HG03108 (cell line): ENCODE measurements around the gene KLHL35.

Experiments used
- ATAC-seq: cut with Tn5 transposase; IDR thresholded peaks from one replicate; pipeline ENCODE4 v1.9.1; 2021; ENCODE audit warnings: moderate library complexity; ENCODE audit not compliant: unreplicated experiment

The KLHL35 gene

GRCh38 chr11:75442161-75442885 is 9.3 kb upstream of the KLHL35 start:
- no peak for ATAC-seq

GRCh38 chr11:75441804-75442132 is 8.8 kb upstream of the KLHL35 start:
- ATAC-seq = no peak

GRCh38 chr11:75440960-75441803 is 8.2 kb upstream of the KLHL35 start:
- no peak for ATAC-seq

GRCh38 chr11:75439495-75440120 is 6.6 kb upstream of the KLHL35 start:
- no peak for ATAC-seq

DNA sequence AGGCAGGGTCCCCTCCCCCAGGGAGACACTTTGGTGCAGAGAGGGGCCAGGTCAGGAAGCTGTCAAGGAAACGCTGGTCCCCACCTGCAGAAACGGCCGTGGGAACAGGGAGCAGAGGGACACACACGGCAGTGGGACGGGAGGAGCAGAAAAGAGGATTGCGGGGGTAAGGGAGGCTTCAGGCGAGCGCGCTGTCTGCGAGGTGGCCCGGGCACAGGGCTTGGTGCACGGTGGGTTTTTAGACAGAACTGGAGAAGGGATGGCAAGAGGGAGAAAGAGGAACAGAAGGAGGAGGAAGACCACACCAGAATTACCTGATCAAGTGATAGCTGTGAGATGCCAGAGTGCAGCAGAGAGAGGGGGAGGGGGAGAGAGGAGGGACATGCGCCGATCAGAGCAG is 6.0 kb upstream of the KLHL35 start:
- no peak for ATAC-seq

DNA sequence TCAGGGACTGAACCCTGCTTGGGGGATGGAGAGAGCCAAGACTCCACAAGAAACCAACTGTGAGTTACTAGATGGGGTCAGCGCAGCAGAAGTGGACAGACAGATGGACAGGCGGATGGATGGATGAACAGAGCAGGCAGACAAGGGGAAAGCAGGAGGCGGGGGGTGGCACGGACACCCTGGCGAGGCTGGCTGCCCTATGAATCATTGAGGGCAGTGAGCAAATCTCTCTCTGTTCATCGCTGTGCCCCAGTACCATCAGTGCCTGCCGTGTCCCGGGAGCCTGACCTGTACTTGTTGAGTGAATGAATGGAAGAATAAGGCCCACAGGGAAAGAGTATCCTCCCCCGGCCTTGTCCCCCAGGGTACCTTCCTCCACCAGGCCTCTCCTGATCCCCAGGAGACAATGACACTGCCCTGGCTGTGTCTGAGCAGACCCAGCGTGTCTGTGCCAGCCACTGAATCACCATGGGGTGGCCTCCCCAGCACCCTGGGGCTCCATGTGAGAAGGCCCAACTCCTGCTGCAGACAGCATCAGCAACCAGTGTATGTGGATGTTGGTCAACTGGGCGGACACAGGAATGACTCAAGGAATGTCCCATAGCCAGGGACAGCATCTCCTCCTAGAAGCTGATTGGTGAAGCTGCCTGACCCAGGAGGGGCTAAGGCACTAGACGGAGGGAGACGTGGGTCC is 5.1 kb upstream of the KLHL35 start:
- no peak for ATAC-seq

DNA sequence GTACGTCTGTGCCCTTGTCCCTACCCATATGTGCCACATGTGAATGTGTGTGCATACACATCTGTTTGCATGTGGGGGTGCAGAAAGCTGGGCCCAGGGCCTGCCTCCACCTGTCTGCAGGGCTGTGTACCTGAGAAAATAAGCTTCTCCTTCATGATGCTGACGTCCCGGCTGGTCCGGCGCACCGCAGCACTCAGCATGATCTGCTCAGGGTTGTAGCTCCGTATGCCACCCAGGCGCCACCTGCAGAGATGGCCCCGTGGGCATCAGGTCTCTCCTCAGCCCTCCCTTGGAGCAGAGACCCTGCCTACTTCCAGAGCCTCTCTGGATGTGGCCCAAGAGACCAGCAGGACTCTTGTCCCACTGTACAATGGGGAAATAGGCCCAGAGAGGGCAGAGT is 3.8 kb upstream of the KLHL35 start:
- ATAC-seq = no peak

DNA sequence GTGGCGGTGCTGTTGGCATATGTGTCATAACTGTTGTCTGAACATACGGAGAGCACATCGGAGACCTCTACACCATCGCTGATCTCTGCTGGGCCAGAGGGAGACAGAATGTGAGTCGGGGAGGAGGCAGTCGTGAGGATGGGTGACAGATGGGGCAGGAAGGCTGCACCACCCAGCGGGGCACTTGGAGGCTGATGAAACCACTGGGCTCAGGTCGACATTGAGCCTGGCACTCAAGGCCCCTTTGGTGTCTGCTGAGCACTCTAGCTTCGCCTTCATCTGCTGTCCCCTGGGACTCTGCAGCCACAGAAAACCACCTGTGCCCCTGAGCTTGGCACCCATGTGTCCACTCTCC is 2.5 kb upstream of the KLHL35 start:
- ATAC-seq = no peak

- ATAC-seq = no peak
Observed at GRCh38 chr11:75434886-75435570, 2.0 kb upstream of the KLHL35 start.

DNA sequence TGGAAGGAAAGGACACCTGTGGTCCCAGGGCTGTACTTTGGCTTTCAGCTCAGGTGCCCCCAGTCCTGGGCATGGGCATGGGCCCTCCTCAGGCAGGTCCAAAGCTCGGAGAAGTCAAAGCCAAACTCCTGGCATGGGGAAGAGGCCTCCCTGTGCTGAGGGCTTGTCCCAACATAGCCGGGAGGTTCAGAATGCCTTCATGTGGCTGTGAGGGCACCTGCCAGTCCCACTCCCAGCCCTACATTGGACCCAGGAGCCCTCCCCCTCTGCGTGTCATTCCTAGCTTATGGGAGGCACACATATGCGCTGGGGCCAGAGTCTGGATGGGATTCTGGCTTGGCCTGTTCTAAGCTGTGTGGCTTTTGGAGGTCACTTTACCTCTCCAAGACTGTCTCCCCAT is 1.0 kb upstream of the KLHL35 start:
- ATAC-seq = no peak

DNA sequence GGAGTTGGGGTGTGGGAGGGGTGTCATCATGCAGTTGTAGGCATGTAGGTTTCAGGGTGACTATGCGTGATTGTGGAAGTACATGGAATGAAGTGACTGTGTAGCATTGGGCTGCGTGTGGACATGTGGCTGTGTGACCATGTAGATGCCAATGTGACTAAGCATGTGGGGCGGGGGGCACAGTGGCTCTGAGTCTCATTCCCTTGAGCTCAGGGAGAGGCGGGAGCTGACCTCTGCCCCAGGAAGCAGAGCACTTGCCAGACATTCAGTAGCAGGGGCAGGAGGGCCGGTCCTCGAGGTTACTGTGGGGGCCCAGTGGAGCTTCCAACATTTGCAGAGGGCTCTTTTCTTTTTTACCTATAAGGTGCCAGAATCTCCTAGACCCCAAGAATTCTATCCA is 440 bp upstream of the KLHL35 start:
- ATAC-seq = no peak

DNA sequence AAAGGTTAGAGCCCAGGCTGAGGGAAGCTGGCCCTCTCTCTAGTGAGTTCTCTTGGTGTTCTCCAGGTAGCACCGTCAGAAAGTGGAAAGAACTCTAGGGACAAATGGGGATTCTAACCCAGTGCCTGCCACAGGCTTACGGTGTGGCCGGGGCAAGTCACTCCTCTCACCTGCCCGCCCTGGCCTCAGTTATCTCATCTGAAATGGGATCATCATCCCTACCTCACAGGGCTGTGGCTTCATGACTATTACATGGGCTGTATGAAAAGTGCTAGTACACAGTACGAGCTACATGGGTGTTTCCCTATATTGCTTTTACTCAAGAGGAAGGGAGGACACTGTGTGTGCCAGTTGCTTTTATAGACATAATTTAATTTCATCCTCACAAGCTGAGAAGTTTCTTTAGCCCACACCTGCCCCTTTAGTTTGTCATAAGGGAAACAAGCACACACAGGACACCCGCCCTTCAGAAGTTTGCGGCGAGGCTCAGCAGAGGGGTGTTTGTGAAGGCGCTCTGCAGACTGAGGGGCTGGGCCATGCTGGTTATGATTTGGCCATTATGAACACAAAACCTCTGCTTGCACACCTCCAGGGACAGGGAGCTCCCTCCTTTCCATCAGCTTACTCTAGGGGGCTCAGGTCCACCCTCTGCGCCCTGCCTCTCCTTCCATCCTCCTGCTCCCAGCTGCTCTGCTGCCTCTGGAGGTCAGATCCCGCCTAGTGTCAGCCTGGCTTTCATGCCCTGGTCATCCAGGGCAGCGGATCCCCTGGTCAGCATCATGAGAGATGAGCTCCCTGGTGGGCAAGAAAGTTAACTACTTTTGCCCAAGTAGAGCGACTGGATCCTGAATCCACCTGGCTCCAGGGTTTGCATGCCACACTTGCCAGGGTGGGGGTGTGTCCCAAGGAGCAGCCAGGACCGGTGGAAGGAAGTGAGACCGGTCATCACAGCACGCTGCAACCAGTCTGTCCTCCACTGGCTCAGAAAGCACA is 1.2 kb downstream of the KLHL35 start:
- ATAC-seq = no peak

DNA sequence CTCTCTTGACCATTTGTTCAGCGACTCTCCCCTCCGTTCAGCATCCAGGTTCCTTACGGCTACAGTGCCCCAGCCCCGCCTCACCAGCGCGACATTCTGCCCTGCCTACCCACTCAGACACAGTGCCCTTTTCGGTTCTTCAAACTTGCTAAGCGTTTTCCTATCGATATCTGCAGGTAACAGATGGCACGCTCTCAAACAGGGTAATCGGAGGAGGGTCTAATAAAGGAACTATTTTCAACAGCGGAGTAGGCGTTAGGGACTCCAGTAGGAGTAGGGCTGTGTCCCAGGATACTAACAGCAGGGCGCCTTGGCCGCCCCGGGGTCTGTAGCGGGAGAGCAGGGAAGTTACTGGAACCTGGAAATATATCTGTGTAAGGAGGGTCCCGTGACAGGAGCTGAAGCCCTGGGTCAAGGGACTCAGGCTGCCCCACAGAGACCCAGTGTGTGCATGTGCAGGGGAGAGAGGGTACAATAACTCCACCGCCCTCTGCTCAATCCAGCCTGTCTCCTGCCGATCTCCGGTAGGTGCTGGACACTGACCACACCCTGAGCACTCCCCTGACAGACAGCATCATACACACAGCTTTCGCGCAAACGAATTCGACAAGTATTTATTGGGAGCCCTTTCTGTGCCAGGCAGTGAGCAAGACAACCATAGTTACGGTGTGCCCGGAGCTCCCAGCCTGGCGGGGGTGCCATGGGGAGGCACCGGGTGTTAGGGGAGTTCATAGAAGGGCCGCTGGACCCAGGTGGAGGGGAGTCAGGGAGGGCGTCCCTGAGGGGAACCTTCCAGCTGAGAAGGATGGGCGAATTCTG is 2.1 kb downstream of the KLHL35 start:
- no peak for ATAC-seq

DNA sequence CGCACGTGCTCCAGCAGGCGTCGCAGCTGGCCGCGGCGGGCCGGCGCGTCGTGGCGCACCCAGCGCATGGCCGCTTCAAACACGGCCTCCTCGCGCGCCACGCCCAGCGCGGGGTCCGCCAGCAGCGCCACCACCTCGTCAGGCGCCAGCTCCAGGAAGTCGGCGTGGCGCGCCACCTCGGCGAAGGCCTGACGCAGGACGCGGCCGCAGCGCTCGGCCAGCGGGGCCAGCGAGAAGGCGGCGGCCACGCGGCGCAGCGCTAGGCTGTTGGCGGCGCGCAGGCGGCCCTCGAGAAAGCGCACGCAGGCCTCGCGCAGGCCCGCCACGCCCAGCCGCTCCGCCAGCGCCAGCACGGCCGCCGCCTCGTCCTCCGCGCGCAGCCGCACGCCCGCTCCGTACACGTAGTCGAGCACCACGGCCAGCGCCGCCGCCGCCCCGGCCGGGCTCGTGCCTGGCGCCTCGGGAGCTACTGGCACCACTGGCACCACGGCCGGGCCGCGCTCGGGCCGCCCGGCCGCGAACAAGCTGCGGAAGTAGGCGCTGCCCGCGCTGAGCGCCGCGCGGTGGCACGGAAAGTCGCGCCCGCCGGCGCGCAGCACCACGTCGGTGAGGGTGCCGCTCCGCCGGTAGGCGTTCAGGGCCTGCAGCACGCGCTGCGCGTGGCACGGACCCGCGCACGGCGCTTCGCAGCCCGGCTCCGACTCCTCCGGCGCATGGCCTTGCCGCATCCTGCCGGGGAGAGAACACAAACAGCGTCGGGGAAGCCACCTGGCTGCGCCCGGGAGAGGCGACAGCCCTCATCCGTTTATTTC is 2.9 kb downstream of the KLHL35 start:
- ATAC-seq = no peak

GRCh38 chr11:75429641-75429901 is 3.4 kb downstream of the KLHL35 start:
- ATAC-seq = no peak

- ATAC-seq = no peak
Observed at GRCh38 chr11:75428989-75429640, 3.9 kb downstream of the KLHL35 start.

DNA sequence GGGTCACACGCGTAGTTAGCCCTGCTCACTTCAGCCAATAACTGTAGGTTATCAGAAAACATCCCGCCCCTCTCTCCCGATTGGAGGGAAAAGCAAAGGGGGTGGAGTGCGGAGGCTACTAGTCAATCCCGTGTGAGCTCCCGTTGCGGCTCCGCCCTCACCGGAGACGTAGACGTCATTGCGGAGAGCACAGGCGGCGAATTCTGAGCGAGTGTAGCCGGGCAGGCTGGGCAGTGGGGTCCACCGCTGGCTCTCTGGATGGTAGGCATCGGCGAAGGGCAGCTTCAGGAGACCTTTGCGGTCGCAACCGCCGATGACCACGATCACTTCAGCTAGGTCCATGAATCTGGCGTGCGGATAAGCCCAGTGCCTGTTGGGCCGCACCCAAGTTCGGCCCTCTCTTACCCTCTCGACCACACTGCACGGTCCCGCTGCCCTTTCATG is 4.7 kb downstream of the KLHL35 start:
- ATAC-seq = peak; percentile 74

- no peak for ATAC-seq
Observed at GRCh38 chr11:75427181-75427580, 5.8 kb downstream of the KLHL35 start.
